Measurements from ENCODE around the gene DCN. TPM values are rescaled to one million over a fixed set of nuclear protein-coding genes. Genes with fewer than 3 reads are reported as not detected.

Gene DCN
- total RNA-seq, 6 experiments from 2014 or later: 82.7 to 235 (median 164) TPM

DNA sequence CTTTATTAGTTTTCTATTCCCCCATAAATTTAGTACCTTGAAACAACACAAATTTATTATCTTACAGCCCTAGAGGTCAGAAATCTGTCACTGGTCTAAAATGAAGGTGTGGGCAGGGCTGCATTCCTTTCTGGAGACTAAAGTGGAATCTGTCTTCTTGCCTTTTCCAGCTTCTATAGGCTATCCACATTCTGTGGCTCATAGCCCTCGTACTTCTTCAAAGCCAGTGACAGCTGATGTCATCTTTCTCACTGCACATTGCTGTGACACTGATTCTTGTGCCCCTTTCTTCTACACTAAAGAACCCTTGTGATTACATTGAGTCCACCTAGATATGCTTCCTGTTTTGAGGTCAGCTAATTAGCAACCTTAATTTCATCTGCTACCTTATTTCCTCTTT is 23.2 kb upstream of the DCN start:
- Histone ChIP-seq H3K4me3 (no peak overlapping the region), H3K36me3 (no peaks in the 10 kb centered on the region), H3K9me3 (no peaks in the 10 kb centered on the region), H3K27me3 (no peaks in the 10 kb centered on the region), H3K27ac (no peak overlapping the region), H3K4me1 (no peaks in the 10 kb centered on the region)
- WGBS (ENCODE audit: insufficient coverage, low coverage, low lambda C conversion rate, missing lambda C conversion rate): 18% methylated on average over 1 of the region's 1 CpG
- intact Hi-C loops (cut with DNase I): no loop called here
- DNase-seq: no peak
- TF ChIP-seq, protein P1, sequence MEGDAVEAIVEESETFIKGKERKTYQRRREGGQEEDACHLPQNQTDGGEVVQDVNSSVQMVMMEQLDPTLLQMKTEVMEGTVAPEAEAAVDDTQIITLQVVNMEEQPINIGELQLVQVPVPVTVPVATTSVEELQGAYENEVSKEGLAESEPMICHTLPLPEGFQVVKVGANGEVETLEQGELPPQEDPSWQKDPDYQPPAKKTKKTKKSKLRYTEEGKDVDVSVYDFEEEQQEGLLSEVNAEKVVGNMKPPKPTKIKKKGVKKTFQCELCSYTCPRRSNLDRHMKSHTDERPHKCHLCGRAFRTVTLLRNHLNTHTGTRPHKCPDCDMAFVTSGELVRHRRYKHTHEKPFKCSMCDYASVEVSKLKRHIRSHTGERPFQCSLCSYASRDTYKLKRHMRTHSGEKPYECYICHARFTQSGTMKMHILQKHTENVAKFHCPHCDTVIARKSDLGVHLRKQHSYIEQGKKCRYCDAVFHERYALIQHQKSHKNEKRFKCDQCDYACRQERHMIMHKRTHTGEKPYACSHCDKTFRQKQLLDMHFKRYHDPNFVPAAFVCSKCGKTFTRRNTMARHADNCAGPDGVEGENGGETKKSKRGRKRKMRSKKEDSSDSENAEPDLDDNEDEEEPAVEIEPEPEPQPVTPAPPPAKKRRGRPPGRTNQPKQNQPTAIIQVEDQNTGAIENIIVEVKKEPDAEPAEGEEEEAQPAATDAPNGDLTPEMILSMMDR (IDR thresholded peaks at IDR 0.05): no peak
- TF ChIP-seq POLR2A (IDR thresholded peaks at IDR 0.05): no peak
- ATAC-seq: no peak

DNA sequence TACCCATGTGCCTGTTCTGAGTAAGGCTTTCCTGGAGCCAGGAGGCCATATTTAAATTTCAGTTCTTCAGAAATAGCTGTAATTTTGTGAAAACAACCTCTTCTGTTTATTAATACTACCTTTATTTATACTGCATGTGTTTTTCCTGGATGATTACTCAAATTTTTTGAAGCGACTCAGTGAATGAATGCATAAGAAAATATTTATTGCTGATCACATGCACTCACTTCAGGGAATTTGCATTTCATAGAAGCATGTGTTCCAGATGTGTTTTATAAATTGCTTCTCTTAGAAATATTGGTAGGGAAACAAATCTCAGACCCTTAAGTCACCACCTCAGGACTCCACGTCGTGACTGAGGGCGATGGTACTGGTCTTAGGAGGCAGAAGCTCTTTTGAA is 21.8 kb upstream of the DCN start:
- Histone ChIP-seq H3K4me1 (no peaks in the 10 kb centered on the region), H3K9me3 (no peaks in the 10 kb centered on the region), H3K27ac (no peak overlapping the region), H3K36me3 (no peaks in the 10 kb centered on the region), H3K27me3 (no peaks in the 10 kb centered on the region), H3K4me3 (no peak overlapping the region)
- TF ChIP-seq, protein P1 (IDR thresholded peaks at IDR 0.05): no peak
- no peak for TF ChIP-seq POLR2A (IDR thresholded peaks at IDR 0.05)
- ATAC-seq: no peak
- intact Hi-C loops (cut with DNase I): no loop called here
- DNase-seq: no peak
- WGBS (ENCODE audit: insufficient coverage, low coverage, low lambda C conversion rate, missing lambda C conversion rate): 47% methylated on average over 4 of the region's 4 CpGs

DNA sequence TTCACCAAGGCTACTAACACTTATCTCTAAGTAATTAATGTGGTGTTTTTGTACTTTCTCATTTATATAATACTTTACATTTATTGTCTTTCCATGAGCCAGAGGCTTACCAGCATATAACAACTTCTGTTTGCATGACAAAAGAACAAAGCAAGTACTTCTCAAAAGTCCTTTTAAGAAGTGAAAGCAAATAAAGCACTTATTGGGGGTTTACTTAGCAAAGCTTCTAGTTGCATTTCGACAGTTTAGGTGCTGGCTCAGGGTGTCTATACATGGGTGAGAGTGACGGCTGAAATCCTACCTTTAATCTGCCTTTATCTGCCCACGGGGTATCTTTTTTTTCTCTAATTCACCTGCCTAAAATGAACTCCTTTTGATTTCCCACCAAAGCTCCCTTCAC is 21.0 kb upstream of the DCN start:
- Histone ChIP-seq H3K27ac (no peak overlapping the region), H3K36me3 (no peaks in the 10 kb centered on the region), H3K27me3 (no peaks in the 10 kb centered on the region), H3K4me1 (no peaks in the 10 kb centered on the region), H3K4me3 (no peak overlapping the region), H3K9me3 (no peaks in the 10 kb centered on the region)
- WGBS (ENCODE audit: insufficient coverage, low coverage, low lambda C conversion rate, missing lambda C conversion rate): 40% methylated on average over 3 of the region's 3 CpGs
- TF ChIP-seq, protein P1 (IDR thresholded peaks at IDR 0.05): no peak
- no peak for TF ChIP-seq POLR2A (IDR thresholded peaks at IDR 0.05)
- DNase-seq (no peak), ATAC-seq (no peak)
- intact Hi-C loops (cut with DNase I): no loop called here

DNA sequence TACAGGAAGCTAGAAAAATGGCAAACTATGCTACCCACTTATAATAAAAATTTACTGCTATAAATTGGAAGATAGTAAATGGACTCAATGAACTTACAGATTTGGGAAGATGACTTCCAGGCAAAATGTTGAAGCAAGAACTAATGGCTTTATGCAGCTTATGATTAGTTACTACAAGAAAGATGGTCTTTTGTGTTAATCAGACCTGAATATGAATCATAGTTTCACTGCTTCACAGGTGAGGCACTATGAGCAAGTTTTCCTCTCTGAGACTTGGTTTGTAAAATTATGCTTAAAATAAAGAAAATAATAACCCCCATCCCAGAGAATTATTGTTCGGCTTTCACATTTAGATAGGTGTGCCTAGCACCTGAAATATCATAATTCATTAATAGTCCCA is 19.8 kb upstream of the DCN start:
- Histone ChIP-seq H3K9me3 (no peaks in the 10 kb centered on the region), H3K27me3 (no peaks in the 10 kb centered on the region), H3K4me3 (no peak overlapping the region), H3K36me3 (no peaks in the 10 kb centered on the region), H3K27ac (no peak overlapping the region), H3K4me1 (no peaks in the 10 kb centered on the region)
- DNase-seq (no peak), ATAC-seq (no peak)
- 43% methylated on average over 1 of the region's 1 CpG for WGBS (ENCODE audit: insufficient coverage, low coverage, low lambda C conversion rate, missing lambda C conversion rate)
- TF ChIP-seq, protein P1 (IDR thresholded peaks at IDR 0.05): no peak
- no peak for TF ChIP-seq POLR2A (IDR thresholded peaks at IDR 0.05)
- intact Hi-C loops (cut with DNase I): no loop called here

DNA sequence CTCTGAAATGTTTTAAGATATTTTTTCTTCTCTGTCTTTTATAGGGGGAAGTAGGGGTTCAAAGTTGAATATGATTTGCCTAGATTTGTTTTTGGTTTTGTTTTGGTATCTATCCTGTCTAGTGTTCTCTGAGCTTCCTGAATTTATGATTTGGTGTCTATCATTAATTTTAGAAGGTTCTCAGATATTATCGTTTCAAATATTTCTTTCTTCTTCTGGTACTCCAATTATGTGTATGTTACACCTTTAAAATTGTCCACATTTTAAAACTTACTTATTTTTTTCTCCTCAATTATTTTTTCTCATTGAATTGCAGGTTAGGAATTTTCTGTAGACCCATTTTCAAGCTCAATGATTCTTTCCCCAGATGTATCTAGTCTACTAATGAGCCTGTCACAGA is 13.8 kb upstream of the DCN start:
- Histone ChIP-seq H3K27me3 (no peaks in the 10 kb centered on the region), H3K27ac (no peak overlapping the region), H3K9me3 (no peaks in the 10 kb centered on the region), H3K4me3 (no peak overlapping the region), H3K36me3 (no peaks in the 10 kb centered on the region), H3K4me1 (no peaks in the 10 kb centered on the region)
- WGBS (ENCODE audit: insufficient coverage, low coverage, low lambda C conversion rate, missing lambda C conversion rate): 58% methylated on average over 1 of the region's 1 CpG
- TF ChIP-seq, protein P1 (IDR thresholded peaks at IDR 0.05): no peak
- no peak for TF ChIP-seq POLR2A (IDR thresholded peaks at IDR 0.05)
- no peak for DNase-seq
- intact Hi-C loops (cut with DNase I): no loop called here
- ATAC-seq: no peak

Measured in right lobe of liver (tissue), 6 donors.